BE2C (cell line): ENCODE measurements around the gene ITGB1BP1.

Experiments
- DNase-seq: peaks from one replicate; pipeline ENCODE4 v3.0.0-alpha.2; 2020
- H3K27me3 ChIP-seq: fragments of 250-450 bp; sonication (Bioruptor Pico); 2 replicates; pipeline ENCODE4 v1.5.1; 2020; ENCODE audit warnings: mild to moderate bottlenecking
- H3K36me3 ChIP-seq: fragments of 250-450 bp; sonication (Bioruptor Pico); 2 replicates; pipeline ENCODE4 v1.5.1; 2020; ENCODE audit warnings: mild to moderate bottlenecking
- H3K4me1 ChIP-seq: fragments of 250-450 bp; sonication (Bioruptor Pico); 2 replicates; pipeline ENCODE4 v1.5.1; 2020
- H3K4me3 ChIP-seq: 2 replicates; pipeline ENCODE4 v1.5.1; 2011; ENCODE audit warnings: low read depth, low read length
- H3K9me3 ChIP-seq: fragments of 250-450 bp; sonication (Bioruptor Pico); 2 replicates; pipeline ENCODE4 v1.5.1; 2020
- CTCF ChIP-seq: IDR thresholded peaks from 2 replicates; pipeline ENCODE4 v1.5.1; 2012; ENCODE audit warnings: mild to moderate bottlenecking, low read depth, low read length

ITGB1BP1 gene

GRCh38 chr2:9406529-9407362 lies 16.6 kb downstream of the ITGB1BP1 start:
- Histone ChIP-seq H3K4me1 (no peaks in the 10 kb centered on the region), H3K4me3 (no peak overlapping the region), H3K27me3 (no peaks in the 10 kb centered on the region), H3K36me3 (peaks cover 39% of the 10 kb centered on the region), H3K9me3 (no peaks in the 10 kb centered on the region; the same call in 1 of the 2 replicates)
- no peak for DNase-seq
- TF ChIP-seq CTCF: no peak

GRCh38 chr2:9405636-9406035 lies 17.7 kb downstream of the ITGB1BP1 start:
- no peak for TF ChIP-seq CTCF
- Histone ChIP-seq H3K4me1 (no peaks in the 10 kb centered on the region), H3K27me3 (no peaks in the 10 kb centered on the region), H3K4me3 (no peak overlapping the region), H3K9me3 (no peaks in the 10 kb centered on the region; the same call in 1 of the 2 replicates), H3K36me3 (peaks cover 31% of the 10 kb centered on the region)
- DNase-seq: no peak

- H3K4me1 ChIP-seq: no peaks in the 10 kb centered on the region
- H3K27me3 ChIP-seq: no peaks in the 10 kb centered on the region
- no peak overlapping the region for H3K4me3 ChIP-seq
- no peak for TF ChIP-seq CTCF
- no peak for DNase-seq
- H3K36me3 ChIP-seq: peaks cover 22% of the 10 kb centered on the region
- H3K9me3 ChIP-seq: no peaks in the 10 kb centered on the region; the same call in 1 of the 2 replicates
Observed at GRCh38 chr2:9404451-9404850, 18.9 kb downstream of the ITGB1BP1 start.

GRCh38 chr2:9403924-9404323 lies 19.4 kb downstream of the ITGB1BP1 start:
- Histone ChIP-seq H3K4me1 (no peaks in the 10 kb centered on the region), H3K9me3 (no peaks in the 10 kb centered on the region; the same call in 1 of the 2 replicates), H3K4me3 (no peak overlapping the region), H3K27me3 (no peaks in the 10 kb centered on the region), H3K36me3 (peaks cover 22% of the 10 kb centered on the region)
- DNase-seq: no peak
- TF ChIP-seq CTCF: no peak

- Histone ChIP-seq H3K36me3 (peaks cover 6% of the 10 kb centered on the region), H3K9me3 (no peaks in the 10 kb centered on the region), H3K27me3 (no peaks in the 10 kb centered on the region), H3K4me1 (no peaks in the 10 kb centered on the region), H3K4me3 (no peak overlapping the region)
- no peak for TF ChIP-seq CTCF
- no peak for DNase-seq
Observed at GRCh38 chr2:9401646-9402371, 21.5 kb downstream of the ITGB1BP1 start.
